Neural cell (in vitro differentiated cells): ENCODE results near the gene COG2.

Source experiments
- EP300 ChIP-seq: fragments of 450-650 bp; conservative IDR thresholded peaks from 2 replicates; pipeline ENCODE4 v1.6.1; 2014; ENCODE audit warnings: antibody characterized with exemption, mild to moderate bottlenecking, moderate library complexity; ENCODE audit not compliant: poor library complexity, severe bottlenecking
- EZH2 ChIP-seq: fragments of 200-600, 300-800 bp; shearing (Covaris generic), sonication (generic); IDR thresholded peaks from 2 replicates; pipeline ENCODE4 v1.6.1; 2014; ENCODE audit warnings: antibody characterized with exemption, low read length, borderline replicate concordance, mild to moderate bottlenecking; ENCODE audit not compliant: insufficient read depth, poor library complexity, severe bottlenecking
- POLR2AphosphoS5 ChIP-seq: IDR thresholded peaks from 2 replicates; pipeline ENCODE4 v1.6.1; 2012
- RAD21 ChIP-seq: fragments of 450-650 bp; conservative IDR thresholded peaks from 2 replicates; pipeline ENCODE4 v1.6.1; 2014; ENCODE audit warnings: antibody characterized with exemption, mild to moderate bottlenecking, moderate library complexity
- SMC3 ChIP-seq: fragments of 450-650 bp; conservative IDR thresholded peaks from 2 replicates; pipeline ENCODE4 v1.6.1; 2014; ENCODE audit warnings: antibody characterized with exemption, mild to moderate bottlenecking, moderate library complexity; ENCODE audit not compliant: poor library complexity
- TAF1 ChIP-seq: IDR thresholded peaks from 2 replicates; pipeline ENCODE4 v1.6.1; 2012; ENCODE audit warnings: low read depth
- TF ChIP-seq, protein P1 (sequence below): fragments of 450-650 bp; IDR thresholded peaks from 2 replicates; pipeline ENCODE4 v1.5.1; 2014; ENCODE audit warnings: antibody characterized with exemption, mild to moderate bottlenecking, moderate library complexity; ENCODE audit not compliant: poor library complexity, severe bottlenecking
- TF ChIP-seq, protein P2 (sequence below): IDR thresholded peaks from 2 replicates; pipeline ENCODE4 v1.6.1; 2012; ENCODE audit warnings: borderline replicate concordance

DNA sequence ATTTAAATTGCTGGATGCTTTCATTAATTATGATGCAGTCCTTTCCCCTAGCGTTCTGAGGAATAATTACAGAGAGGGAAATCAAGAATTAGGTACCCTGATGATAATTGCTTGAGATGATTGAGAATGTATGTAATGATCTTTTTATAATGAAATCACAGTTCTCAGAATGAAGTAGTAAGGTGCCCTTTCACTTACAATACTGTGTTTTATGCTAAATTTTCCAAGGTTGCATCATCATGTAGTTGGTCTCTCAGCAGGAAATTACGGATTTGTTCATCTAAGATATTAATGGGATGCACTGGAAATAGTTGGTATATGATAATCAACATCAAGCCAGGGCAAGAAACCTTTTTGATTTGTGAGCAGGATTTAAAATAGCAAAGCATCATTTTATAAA, 37.5 kb downstream of the COG2 start:
- TF ChIP-seq EZH2 (no peak), POLR2AphosphoS5 (no peak), TAF1 (no peak), SMC3 (no peak), EP300 (no peak), RAD21 (no peak)
- TF ChIP-seq, protein P1, sequence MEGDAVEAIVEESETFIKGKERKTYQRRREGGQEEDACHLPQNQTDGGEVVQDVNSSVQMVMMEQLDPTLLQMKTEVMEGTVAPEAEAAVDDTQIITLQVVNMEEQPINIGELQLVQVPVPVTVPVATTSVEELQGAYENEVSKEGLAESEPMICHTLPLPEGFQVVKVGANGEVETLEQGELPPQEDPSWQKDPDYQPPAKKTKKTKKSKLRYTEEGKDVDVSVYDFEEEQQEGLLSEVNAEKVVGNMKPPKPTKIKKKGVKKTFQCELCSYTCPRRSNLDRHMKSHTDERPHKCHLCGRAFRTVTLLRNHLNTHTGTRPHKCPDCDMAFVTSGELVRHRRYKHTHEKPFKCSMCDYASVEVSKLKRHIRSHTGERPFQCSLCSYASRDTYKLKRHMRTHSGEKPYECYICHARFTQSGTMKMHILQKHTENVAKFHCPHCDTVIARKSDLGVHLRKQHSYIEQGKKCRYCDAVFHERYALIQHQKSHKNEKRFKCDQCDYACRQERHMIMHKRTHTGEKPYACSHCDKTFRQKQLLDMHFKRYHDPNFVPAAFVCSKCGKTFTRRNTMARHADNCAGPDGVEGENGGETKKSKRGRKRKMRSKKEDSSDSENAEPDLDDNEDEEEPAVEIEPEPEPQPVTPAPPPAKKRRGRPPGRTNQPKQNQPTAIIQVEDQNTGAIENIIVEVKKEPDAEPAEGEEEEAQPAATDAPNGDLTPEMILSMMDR, result no peak
- TF ChIP-seq, protein P2, sequence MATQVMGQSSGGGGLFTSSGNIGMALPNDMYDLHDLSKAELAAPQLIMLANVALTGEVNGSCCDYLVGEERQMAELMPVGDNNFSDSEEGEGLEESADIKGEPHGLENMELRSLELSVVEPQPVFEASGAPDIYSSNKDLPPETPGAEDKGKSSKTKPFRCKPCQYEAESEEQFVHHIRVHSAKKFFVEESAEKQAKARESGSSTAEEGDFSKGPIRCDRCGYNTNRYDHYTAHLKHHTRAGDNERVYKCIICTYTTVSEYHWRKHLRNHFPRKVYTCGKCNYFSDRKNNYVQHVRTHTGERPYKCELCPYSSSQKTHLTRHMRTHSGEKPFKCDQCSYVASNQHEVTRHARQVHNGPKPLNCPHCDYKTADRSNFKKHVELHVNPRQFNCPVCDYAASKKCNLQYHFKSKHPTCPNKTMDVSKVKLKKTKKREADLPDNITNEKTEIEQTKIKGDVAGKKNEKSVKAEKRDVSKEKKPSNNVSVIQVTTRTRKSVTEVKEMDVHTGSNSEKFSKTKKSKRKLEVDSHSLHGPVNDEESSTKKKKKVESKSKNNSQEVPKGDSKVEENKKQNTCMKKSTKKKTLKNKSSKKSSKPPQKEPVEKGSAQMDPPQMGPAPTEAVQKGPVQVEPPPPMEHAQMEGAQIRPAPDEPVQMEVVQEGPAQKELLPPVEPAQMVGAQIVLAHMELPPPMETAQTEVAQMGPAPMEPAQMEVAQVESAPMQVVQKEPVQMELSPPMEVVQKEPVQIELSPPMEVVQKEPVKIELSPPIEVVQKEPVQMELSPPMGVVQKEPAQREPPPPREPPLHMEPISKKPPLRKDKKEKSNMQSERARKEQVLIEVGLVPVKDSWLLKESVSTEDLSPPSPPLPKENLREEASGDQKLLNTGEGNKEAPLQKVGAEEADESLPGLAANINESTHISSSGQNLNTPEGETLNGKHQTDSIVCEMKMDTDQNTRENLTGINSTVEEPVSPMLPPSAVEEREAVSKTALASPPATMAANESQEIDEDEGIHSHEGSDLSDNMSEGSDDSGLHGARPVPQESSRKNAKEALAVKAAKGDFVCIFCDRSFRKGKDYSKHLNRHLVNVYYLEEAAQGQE, result no peak
